K562 (cell line): ENCODE measurements around the gene GZF1. TPM values are rescaled to one million over a fixed set of nuclear protein-coding genes. Genes with fewer than 3 reads are reported as not detected.

ENCODE experiments used
- BRF1 ChIP-seq: IDR thresholded peaks from 3 replicates; pipeline ENCODE4 v1.6.1; 2011; ENCODE audit warnings: borderline replicate concordance, mild to moderate bottlenecking; ENCODE audit not compliant: insufficient read length; ENCODE audit errors: extremely low read depth
- MIER1 ChIP-seq: fragments of 450-650 bp; IDR thresholded peaks from 2 replicates; pipeline ENCODE4 v1.6.1; 2016; ENCODE audit warnings: antibody characterized with exemption, mild to moderate bottlenecking, low read depth
- NCOR1 ChIP-seq: fragments of 450-650 bp; IDR thresholded peaks from 2 replicates; pipeline ENCODE4 v1.6.1; 2016; ENCODE audit warnings: mild to moderate bottlenecking, moderate library complexity
- PHF21A ChIP-seq: fragments of 450-650 bp; IDR thresholded peaks from 2 replicates; pipeline ENCODE4 v1.6.1; 2017; ENCODE audit warnings: low read depth, borderline replicate concordance
- POLR2B ChIP-seq: fragments of 450-650 bp; IDR thresholded peaks from 2 replicates; pipeline ENCODE4 v1.6.1; 2018; ENCODE audit warnings: low read depth; ENCODE audit not compliant: partially characterized antibody
- PTRF ChIP-seq: fragments of 450-650 bp; IDR thresholded peaks from 2 replicates; pipeline ENCODE4 v1.6.1; 2016; ENCODE audit warnings: mild to moderate bottlenecking, missing genetic modification characterization, missing compliant biosample characterization
- RBM34 ChIP-seq: fragments of 200-400 bp; formaldehyde crosslinking; IDR thresholded peaks from 2 replicates; pipeline ENCODE4 v1.6.1; 2018; ENCODE audit warnings: low read length, borderline replicate concordance; ENCODE audit not compliant: insufficient read depth
- SMARCA5 ChIP-seq: fragments of 450-650 bp; IDR thresholded peaks from 2 replicates; pipeline ENCODE4 v1.6.1; 2016
- TFAP4 ChIP-seq: sonication (generic); formaldehyde crosslinking; IDR thresholded peaks from 2 replicates; pipeline ENCODE4 v1.8.0; 2022; ENCODE audit warnings: missing genetic modification reagents, mild to moderate bottlenecking, moderate library complexity, borderline replicate concordance
- YY1 ChIP-seq, 3 experiments: IDR thresholded peaks; 2 replicates each; pipeline ENCODE4 v1.6.1; 2011; ENCODE audit warnings: low read length in 2 of 3, mild to moderate bottlenecking in 2 of 3, moderate library complexity in 2 of 3, borderline replicate concordance in 1 of 3, control low read depth in 1 of 3, low read depth in 1 of 3; ENCODE audit not compliant: insufficient read depth in 3 of 3, insufficient replicate concordance in 2 of 3, control insufficient read depth in 1 of 3, insufficient read length in 1 of 3; ENCODE audit errors: extremely low read depth in 1 of 3
- ZFP1 ChIP-seq: fragments of 450-650 bp; formaldehyde crosslinking; IDR thresholded peaks from 2 replicates; pipeline ENCODE4 v1.4.0; 2020; ENCODE audit warnings: mild to moderate bottlenecking, mixed read lengths
- ZFP36 ChIP-seq: fragments of 150-350 bp; IDR thresholded peaks from 2 replicates; pipeline ENCODE4 v1.6.1; 2018; ENCODE audit warnings: low read length, low read depth; ENCODE audit not compliant: partially characterized antibody
- ZNF134 ChIP-seq: fragments of 250-450 bp; sonication (Bioruptor Pico); conservative IDR thresholded peaks from 2 replicates; pipeline ENCODE4 v1.4.0; 2020
- ZNF217 ChIP-seq: sonication (generic); formaldehyde crosslinking; IDR thresholded peaks from 2 replicates; pipeline ENCODE4 v1.8.0; 2022; ENCODE audit warnings: mild to moderate bottlenecking, missing genetic modification reagents
- ZNF740 ChIP-seq, 3 experiments: fragments of 200-800 bp in 1 of 3; sonication (Bioruptor generic) in 1 of 3; sonication (generic) in 1 of 3; formaldehyde crosslinking in 1 of 3; IDR thresholded peaks; 2 replicates each; pipeline versions ENCODE4 v1.6.1 to v1.8.0; 2016 to 2022; ENCODE audit warnings: mild to moderate bottlenecking in 2 of 3, missing compliant biosample characterization in 2 of 3, missing genetic modification characterization in 2 of 3, missing genetic modification reagents in 1 of 3
- polyA plus RNA-seq, 8 experiments: library from polyadenylated mRNA; depleted of rRNA in 4 of 8; stranded (reverse) in 5 of 8; unstranded in 3 of 8; fragments of >200 nt; fragmentation: Nextera tagmentation in 2 of 8; fragmentation: Illumina TruSeq in 1 of 8; extraction: Ambion mirVana in 2 of 8; extraction: Trizol in 1 of 8; gene quantifications; 2 replicates each; pipeline versions ENCODE4 v1.2.1 to v1.2.3, GENCODE V29; 2011 to 2014; ENCODE audit warnings: inconsistent platforms in 1 of 8, missing spikeins in 1 of 8
- total RNA-seq, 7 experiments: library from RNA; depleted of rRNA in 6 of 7; stranded (reverse); fragments of >200 nt in 6 of 7; fragmentation: Illumina TruSeq in 2 of 7; extraction: Trizol in 2 of 7; gene quantifications; 2 replicates each; pipeline versions ENCODE4 v1.2.1 to v1.2.3, GENCODE V29; 2011 to 2021; ENCODE audit warnings: low replicate concordance in 1 of 7
- TF ChIP-seq, protein P1 (sequence below): sonication (generic); formaldehyde crosslinking; IDR thresholded peaks from 2 replicates; pipeline ENCODE4 v1.8.0; 2023; ENCODE audit warnings: mild to moderate bottlenecking, missing genetic modification reagents
- TF ChIP-seq, protein P2 (sequence below), 2 experiments: IDR thresholded peaks; 2 replicates each; pipeline ENCODE4 v1.6.1; 2011; ENCODE audit warnings: borderline replicate concordance in 1 of 2, control low read depth in 1 of 2, low read depth in 1 of 2, low read length in 1 of 2, mild to moderate bottlenecking in 1 of 2, mixed read lengths in 1 of 2, moderate library complexity in 1 of 2; ENCODE audit not compliant: insufficient read depth in 1 of 2, insufficient read length in 1 of 2, poor library complexity in 1 of 2, severe bottlenecking in 1 of 2; ENCODE audit errors: extremely low read depth in 1 of 2

Gene GZF1
- total and polyA plus RNA-seq, 9 of the 15 experiments (the other 6 are each of a cell fraction or from before 2014, with no cell fraction given), result 1.2 to 15.7 (median 7.4) TPM

GRCh38 chr20:23350196-23350903, 11.6 kb upstream of the GZF1 start, which contains the start of gene NXT1 (continued):
- TF ChIP-seq POLR2B (no peak), MIER1 (no peak), ZFP36 (no peak), YY1 (IDR thresholded peaks at IDR 0.05; ENCODE audit: borderline replicate concordance in 1 of 3, control insufficient read depth in 1 of 3, extremely low read depth in 1 of 3, insufficient read depth in 3 of 3, insufficient read length in 1 of 3, insufficient replicate concordance in 2 of 3, low read depth in 1 of 3, low read length in 2 of 3) (peak in 1 of 3 experiments; percentile 40), RBM34 (no peak), BRF1 (no peak), PHF21A (no peak), ZNF740 (CRISPR knock-in tag; IDR thresholded peaks at IDR 0.05) (no peak), ZNF740 (tag; IDR thresholded peaks at IDR 0.05) (no peak), NCOR1 (0 out of 2 replicates have a peak, but pooled peaks have one; percentile 7), SMARCA5 (no peak), TFAP4 (peak; percentile 82; the same call in 1 of the 2 replicates), PTRF (tag) (no peak), ZFP1 (CRISPR knock-in tag) (no peak), ZNF134 (CRISPR knock-in tag) (no peak), ZNF217 (no peak)
- TF ChIP-seq, protein P1, sequence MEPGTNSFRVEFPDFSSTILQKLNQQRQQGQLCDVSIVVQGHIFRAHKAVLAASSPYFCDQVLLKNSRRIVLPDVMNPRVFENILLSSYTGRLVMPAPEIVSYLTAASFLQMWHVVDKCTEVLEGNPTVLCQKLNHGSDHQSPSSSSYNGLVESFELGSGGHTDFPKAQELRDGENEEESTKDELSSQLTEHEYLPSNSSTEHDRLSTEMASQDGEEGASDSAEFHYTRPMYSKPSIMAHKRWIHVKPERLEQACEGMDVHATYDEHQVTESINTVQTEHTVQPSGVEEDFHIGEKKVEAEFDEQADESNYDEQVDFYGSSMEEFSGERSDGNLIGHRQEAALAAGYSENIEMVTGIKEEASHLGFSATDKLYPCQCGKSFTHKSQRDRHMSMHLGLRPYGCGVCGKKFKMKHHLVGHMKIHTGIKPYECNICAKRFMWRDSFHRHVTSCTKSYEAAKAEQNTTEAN (CRISPR knock-in tag), result no peak
- TF ChIP-seq, protein P2, sequence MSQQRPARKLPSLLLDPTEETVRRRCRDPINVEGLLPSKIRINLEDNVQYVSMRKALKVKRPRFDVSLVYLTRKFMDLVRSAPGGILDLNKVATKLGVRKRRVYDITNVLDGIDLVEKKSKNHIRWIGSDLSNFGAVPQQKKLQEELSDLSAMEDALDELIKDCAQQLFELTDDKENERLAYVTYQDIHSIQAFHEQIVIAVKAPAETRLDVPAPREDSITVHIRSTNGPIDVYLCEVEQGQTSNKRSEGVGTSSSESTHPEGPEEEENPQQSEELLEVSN (IDR thresholded peaks at IDR 0.05; ENCODE audit: borderline replicate concordance in 1 of 2, extremely low read depth in 1 of 2, insufficient read depth in 1 of 2, insufficient read length in 1 of 2, low read depth in 1 of 2, low read length in 1 of 2, poor library complexity in 1 of 2, severe bottlenecking in 1 of 2), result peak; percentile 91
